Activated naive CD4-positive, alpha-beta T cell treated with anti-CD3 and anti-CD28 coated beads for 36 hours (primary cell): ENCODE data around the gene ZNF611. TPM values are rescaled to one million over a fixed set of nuclear protein-coding genes. Genes with fewer than 3 reads are reported as not detected.
A peak's percentile ranks its signal among the peaks of the same experiment; 100 is the strongest.
"Not testable (repeated sequence)": the region's sequence is repeated elsewhere in the genome, so short reads cannot be mapped to it uniquely, and the experiment has no call there.

Experiments used
- CTCF ChIA-PET: fragments of 350-600 bp; sonication (Branson Sonifier 250); formaldehyde crosslinking; loops from one replicate; lab custom pipeline; 2021; ENCODE audit warnings: antibody characterized with exemption; lab: Charles Lee
- DNase-seq: peaks from one replicate; pipeline ENCODE4 v3.0.0-alpha.2; 2020
- H3K27ac Mint-ChIP-seq: one replicate; pipeline ENCODE4 v1.8.0; 2021; ENCODE audit warnings: mild to moderate bottlenecking, mixed read lengths
- H3K27me3 Mint-ChIP-seq: one replicate; pipeline ENCODE4 v1.8.0; 2021; ENCODE audit warnings: low read depth, mixed read lengths
- H3K36me3 Mint-ChIP-seq: one replicate; pipeline ENCODE4 v1.8.0; 2021; ENCODE audit warnings: low read depth, mixed read lengths
- H3K4me1 Mint-ChIP-seq: one replicate; pipeline ENCODE4 v1.8.0; 2021; ENCODE audit warnings: low read depth, mixed read lengths
- H3K4me3 Mint-ChIP-seq: one replicate; pipeline ENCODE4 v1.8.0; 2021; ENCODE audit warnings: mild to moderate bottlenecking, moderate library complexity, mixed read lengths
- H3K9me3 Mint-ChIP-seq: one replicate; pipeline ENCODE4 v1.8.0; 2021; ENCODE audit warnings: mixed read lengths
- intact Hi-C: fragments of 100-400 bp; cut with micrococcal nuclease; formaldehyde crosslinking; loops from one replicate; pipeline ENCODE4 v1.15.1; 2023
- total RNA-seq, 2 experiments: library from RNA; stranded (reverse); gene quantifications; one replicate each; pipeline ENCODE4 v1.2.3, GENCODE V29; 2021

The ZNF611 gene
- total RNA-seq, 2 experiments from 2014 or later: 10.4 to 12.1 TPM

DNA sequence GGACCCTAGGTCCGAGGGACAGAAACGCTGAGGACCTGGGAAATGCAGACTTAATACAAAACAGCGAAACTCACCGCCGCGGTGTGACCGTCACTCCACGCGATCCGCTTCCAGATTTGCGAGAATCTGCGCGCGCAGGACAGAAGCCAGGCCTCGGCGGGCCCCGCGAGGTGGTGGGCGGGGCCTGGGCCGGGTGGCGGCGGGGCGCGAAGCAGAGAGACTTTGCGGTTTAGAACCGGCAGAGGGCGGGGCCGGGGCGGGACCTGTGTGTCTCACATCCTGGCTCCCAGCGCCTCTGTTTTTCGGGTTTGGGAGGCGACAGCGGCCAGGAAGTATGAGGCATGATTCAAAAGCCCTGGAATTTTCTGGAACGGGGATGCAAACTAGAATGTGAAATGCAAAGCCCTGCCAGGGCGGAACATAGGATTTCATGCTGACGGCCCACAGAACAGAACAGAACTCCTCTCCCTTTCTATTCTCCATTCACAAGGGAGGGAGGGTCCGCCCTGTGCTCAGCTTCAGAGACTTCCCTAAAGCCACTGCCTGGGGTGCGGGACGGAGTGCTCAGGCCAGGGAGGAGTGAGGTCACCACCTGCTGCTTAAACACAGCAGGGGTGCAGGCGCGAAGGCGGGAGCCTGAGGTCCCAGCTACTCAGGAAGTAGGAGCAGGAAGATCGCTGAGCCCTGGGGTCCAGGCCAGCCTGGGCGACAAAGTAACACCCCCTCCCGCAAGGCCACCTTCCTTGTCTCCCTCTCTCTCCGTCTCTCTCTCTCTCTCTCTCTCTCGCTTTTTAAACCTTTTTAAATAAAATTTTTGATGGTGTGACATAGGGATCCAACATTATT is 44.3 kb downstream of the ZNF611 start:
- CTCF ChIA-PET: no interaction called here
- DNase-seq: peak; percentile 95
- Mint-ChIP-seq H3K9me3 (no peaks in the 10 kb centered on the region), H3K4me1 (peaks cover 17% of the 10 kb centered on the region), H3K27me3 (no peaks in the 10 kb centered on the region), H3K36me3 (peaks cover 8% of the 10 kb centered on the region), H3K4me3 (peak overlapping the region; percentile 96), H3K27ac (peak overlapping the region; percentile 93)
- intact Hi-C loops: loop anchor here (1.0 to 5.0 kb wide), 3 partner anchors 44 to 120 kb away; partner anchors contain the start of genes ZNF611, ZNF701 and ZNF83

DNA sequence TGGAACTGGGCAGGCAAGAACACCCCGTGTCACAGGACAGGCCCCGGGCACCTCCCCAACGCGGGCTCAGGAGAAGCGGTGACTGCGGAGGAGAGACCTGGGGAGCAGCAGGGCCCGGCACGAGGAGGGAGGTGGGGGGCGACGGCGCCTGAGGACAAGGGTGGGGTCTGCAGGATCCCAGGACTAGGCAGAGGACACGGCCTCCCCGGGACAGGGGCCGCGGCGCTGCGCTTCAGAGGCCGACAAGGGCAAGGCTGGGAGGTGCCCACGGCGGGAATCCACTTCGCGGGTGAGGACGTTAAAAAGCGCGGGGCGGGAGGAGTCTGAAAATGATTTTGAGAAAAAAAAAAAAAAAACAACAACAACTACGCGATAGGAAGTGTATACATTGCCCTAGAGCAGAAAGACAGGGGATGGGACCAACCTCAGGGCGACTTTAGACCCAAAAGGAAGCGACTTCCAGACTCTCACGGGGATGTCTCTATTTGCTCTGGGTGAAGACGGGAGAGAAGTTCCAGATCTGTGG is 44.9 kb downstream of the ZNF611 start:
- CTCF ChIA-PET: no interaction called here
- DNase-seq: peak; percentile 32
- intact Hi-C loops: loop anchor here (1.0 to 5.0 kb wide), 3 partner anchors 45 to 120 kb away; partner anchors contain the start of genes ZNF611, ZNF701 and ZNF83
- Mint-ChIP-seq H3K9me3 (no peaks in the 10 kb centered on the region), H3K4me3 (peak overlapping the region; percentile 96), H3K27me3 (no peaks in the 10 kb centered on the region), H3K4me1 (peaks cover 17% of the 10 kb centered on the region), H3K36me3 (peaks cover 13% of the 10 kb centered on the region), H3K27ac (peak overlapping the region; percentile 93)

DNA sequence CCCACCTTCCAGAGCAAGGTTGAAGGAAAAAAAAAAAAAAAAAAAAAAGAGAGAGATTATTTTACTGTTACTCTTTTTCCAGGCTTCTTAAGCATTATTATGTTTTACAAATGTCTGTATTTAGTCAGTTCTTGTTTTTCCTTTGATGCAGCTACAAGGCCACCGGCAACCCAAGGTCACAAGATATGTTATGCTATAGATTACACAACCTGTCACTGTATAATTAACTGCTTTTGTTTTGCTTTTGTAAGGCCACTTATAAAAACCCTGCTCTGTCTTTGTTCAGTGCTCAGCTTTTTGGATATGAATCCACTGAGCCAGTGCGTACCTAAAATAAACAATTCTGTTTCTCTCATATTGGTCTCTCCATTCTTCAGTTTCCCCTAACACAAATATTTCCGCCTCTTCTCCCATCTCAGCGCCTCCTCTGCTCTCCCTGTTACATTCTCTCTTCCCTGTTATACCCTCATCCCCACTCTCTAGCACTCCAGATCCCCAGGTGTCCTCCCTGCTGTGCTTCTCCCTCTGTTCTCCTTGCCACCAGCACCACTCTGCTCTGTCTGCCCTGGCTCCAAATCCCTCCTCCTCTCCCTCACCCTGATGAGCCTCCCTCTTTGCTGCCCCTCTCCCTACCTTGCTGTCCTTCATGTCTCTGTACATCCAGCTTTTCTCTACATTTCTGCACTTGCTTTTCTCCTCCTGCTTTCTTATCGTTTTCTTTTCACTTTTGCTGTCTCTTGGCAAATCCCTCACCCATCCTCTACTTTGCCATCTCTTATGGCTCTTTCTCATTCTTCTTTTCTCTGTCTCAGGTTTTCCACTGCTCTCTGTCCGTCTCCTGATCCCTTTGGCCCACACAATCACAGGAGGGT is 45.7 kb downstream of the ZNF611 start:
- peak overlapping the region; percentile 96 for H3K4me3 Mint-ChIP-seq
- H3K9me3 Mint-ChIP-seq, CTCF ChIA-PET, DNase-seq, intact Hi-C loops, H3K27me3 Mint-ChIP-seq: not testable (repeated sequence)
- H3K27ac Mint-ChIP-seq: peak overlapping the region; percentile 93
- H3K36me3 Mint-ChIP-seq: peaks cover 19% of the 10 kb centered on the region
- H3K4me1 Mint-ChIP-seq: peaks cover 21% of the 10 kb centered on the region

DNA sequence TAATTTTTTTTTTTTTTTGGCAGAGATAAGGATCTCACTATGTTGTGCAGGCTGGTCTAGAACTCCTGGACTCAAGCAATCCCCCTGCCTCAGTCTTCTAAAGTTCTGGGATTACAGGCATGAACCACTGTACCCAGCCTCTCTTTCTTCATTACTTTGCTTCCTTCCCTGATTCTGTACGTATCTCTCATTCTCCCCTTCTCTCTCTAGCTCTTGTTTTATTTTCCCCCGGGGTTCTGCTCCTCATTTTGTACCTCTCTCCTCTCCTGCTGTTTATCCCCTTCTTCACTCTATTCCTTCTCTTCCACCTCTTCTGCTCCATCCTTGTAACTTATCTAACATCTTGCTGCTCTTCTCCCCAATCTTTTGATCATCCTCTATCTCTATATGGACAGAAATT is 46.5 kb downstream of the ZNF611 start:
- no peaks in the 10 kb centered on the region for H3K9me3 Mint-ChIP-seq
- CTCF ChIA-PET: interaction anchor here (0.7 kb wide), 1 partner anchor 27 kb away, joined by 3 read pairs; no protein-coding TSS in a partner anchor
- intact Hi-C loops: no loop called here

DNA sequence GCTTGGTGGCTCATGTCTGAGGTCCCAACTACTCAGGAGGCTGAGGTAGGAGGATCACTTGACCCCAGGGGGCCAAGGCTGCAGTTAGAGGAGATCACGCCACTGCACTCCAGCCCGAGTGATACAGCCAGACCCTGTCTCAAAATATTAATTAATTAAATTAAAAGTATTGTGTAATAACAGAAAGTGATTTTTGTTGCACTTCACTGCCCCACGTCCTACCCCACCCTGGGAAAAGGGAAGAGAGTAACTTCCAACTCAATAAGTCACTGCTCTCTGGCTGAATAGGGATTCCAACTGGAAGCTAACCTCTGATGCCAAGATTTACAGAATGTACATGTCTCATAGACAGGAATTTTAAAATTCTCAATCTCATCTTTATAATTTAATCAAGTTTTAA is 47.2 kb downstream of the ZNF611 start:
- intact Hi-C loops: no loop called here
- DNase-seq: no peak
- H3K27me3 Mint-ChIP-seq: no peaks in the 10 kb centered on the region
- H3K9me3 Mint-ChIP-seq: no peaks in the 10 kb centered on the region
- H3K4me1 Mint-ChIP-seq: peaks cover 21% of the 10 kb centered on the region
- CTCF ChIA-PET: no interaction called here
- H3K27ac Mint-ChIP-seq: no peak overlapping the region
- peaks cover 29% of the 10 kb centered on the region for H3K36me3 Mint-ChIP-seq
- no peak overlapping the region for H3K4me3 Mint-ChIP-seq

More for the DNA sequence above, 46.5 kb downstream of the ZNF611 start:
- no peaks in the 10 kb centered on the region for H3K27me3 Mint-ChIP-seq
- peaks cover 26% of the 10 kb centered on the region for H3K36me3 Mint-ChIP-seq
- no peak overlapping the region for H3K27ac Mint-ChIP-seq
- H3K4me3 Mint-ChIP-seq: no peak overlapping the region
- H3K4me1 Mint-ChIP-seq: peaks cover 21% of the 10 kb centered on the region
- DNase-seq: no peak

DNA sequence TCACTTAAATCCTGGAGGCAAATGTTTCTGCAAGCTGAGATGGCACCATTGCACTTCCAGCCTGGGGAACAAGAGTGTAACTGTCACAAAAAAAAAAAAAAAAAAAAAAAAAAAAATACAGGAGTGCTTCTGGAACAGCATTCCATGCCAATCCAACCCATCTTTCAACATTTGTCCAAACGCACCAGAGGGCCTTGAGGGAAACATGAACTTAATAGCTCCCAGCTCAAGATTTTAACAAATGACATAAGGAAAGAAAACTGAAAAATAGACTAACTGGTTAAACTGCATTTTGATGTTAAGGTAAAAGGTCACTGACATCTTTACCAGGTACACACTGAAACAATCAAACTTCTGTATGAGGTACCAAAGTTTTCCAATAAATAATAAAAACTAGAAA is 49.0 kb downstream of the ZNF611 start:
- no peaks in the 10 kb centered on the region for H3K27me3 Mint-ChIP-seq
- H3K4me1 Mint-ChIP-seq: peaks cover 21% of the 10 kb centered on the region
- CTCF ChIA-PET: no interaction called here
- peaks cover 38% of the 10 kb centered on the region for H3K36me3 Mint-ChIP-seq
- no peak for DNase-seq
- intact Hi-C loops: no loop called here
- H3K27ac Mint-ChIP-seq: no peak overlapping the region
- no peak overlapping the region for H3K4me3 Mint-ChIP-seq
- no peaks in the 10 kb centered on the region for H3K9me3 Mint-ChIP-seq

DNA sequence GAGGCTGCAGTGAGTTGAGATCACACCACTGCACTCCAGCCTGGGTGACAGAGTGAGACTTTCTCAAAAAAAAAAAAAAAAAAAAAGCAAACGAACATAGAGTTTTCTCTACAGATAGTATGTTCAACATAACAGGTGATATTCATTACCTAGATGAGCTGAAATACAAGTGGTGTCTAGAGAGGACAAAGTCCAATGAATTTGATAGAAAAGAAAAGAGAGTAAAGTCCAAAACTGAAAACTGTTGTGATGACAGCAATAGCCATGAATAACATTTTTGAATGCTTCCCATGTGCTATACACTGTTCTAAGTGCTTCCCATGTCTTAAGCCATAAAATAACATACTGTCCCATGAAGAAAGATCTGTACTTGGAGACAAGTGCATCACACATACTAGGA is 53.6 kb downstream of the ZNF611 start:
- H3K27ac Mint-ChIP-seq, H3K4me3 Mint-ChIP-seq, intact Hi-C loops, H3K9me3 Mint-ChIP-seq, H3K27me3 Mint-ChIP-seq, DNase-seq, CTCF ChIA-PET: not testable (repeated sequence)
- H3K4me1 Mint-ChIP-seq: peaks cover 14% of the 10 kb centered on the region
- peaks cover 52% of the 10 kb centered on the region for H3K36me3 Mint-ChIP-seq

DNA sequence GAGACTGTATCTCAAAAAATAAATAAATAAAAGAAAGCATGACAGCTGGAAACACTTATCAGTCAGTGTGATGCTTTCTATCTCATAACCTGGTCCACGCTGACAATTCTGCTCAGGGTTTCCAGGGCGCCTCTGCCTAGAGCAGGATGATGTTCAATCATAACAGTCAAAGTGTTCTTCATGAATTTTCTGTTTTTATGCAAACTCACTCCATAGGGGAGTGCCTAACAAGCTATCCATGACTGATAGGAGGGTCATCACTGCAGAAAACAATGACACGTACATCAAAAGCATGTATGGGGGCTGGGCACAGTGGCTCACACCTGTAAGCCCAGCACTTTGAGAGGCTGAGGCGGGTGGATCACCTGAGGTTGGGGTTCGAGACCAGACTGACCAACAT is 55.2 kb downstream of the ZNF611 start:
- H3K27ac Mint-ChIP-seq: no peak overlapping the region
- CTCF ChIA-PET: no interaction called here
- peaks cover 58% of the 10 kb centered on the region for H3K36me3 Mint-ChIP-seq
- no peak overlapping the region for H3K4me3 Mint-ChIP-seq
- H3K9me3 Mint-ChIP-seq: peaks cover 10% of the 10 kb centered on the region
- H3K4me1 Mint-ChIP-seq: peaks cover 16% of the 10 kb centered on the region
- no peaks in the 10 kb centered on the region for H3K27me3 Mint-ChIP-seq
- intact Hi-C loops: no loop called here
- no peak for DNase-seq

DNA sequence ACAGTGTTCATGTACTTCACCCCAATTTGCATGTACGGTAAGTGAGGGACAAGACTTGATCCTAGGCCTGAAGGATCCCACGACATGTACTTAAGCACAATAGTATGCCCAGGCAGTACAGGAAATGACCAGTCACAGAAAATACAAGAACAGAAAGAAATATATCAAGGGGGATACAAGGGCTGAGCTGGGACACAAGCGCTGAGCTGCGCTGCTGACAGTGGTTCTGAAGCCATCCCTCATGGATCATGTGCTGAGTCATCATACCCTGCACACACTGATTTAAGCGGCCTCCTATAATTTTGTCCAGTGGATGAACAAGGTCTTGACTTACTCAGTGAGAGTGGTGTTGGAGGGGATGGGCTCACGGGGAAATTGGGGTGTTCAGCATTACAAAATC is 59.6 kb downstream of the ZNF611 start:
- Mint-ChIP-seq H3K4me1 (peaks cover 14% of the 10 kb centered on the region), H3K36me3 (peaks cover 64% of the 10 kb centered on the region), H3K9me3 (peaks cover 10% of the 10 kb centered on the region)
- intact Hi-C loops, DNase-seq, H3K27ac Mint-ChIP-seq, H3K4me3 Mint-ChIP-seq, H3K27me3 Mint-ChIP-seq, CTCF ChIA-PET: not testable (repeated sequence)

DNA sequence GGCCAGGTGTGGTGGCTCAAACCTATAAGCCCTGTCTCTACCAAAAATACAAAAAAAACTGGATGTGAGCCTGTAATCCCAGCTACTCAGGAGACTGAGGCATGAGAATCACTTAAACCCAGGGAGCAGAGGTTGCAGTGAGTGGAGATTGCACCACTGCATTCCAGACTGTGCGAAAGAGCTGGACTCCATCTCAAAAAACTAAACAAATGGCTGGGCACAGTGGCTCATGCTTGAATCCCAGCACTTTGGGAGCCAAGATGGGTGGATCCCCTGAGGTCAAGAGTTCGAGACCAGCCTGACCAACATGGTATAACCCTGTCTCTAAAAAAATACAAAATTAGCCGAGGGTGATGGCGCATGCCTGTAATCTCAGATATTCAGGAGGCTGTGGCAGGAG is 61.8 kb downstream of the ZNF611 start:
- peaks cover 7% of the 10 kb centered on the region for H3K4me1 Mint-ChIP-seq
- peaks cover 6% of the 10 kb centered on the region for H3K9me3 Mint-ChIP-seq
- no peaks in the 10 kb centered on the region for H3K27me3 Mint-ChIP-seq
- no peak for DNase-seq
- no peak overlapping the region for H3K4me3 Mint-ChIP-seq
- H3K36me3 Mint-ChIP-seq: peaks cover 69% of the 10 kb centered on the region
- no peak overlapping the region for H3K27ac Mint-ChIP-seq
- CTCF ChIA-PET: no interaction called here
- intact Hi-C loops: no loop called here

DNA sequence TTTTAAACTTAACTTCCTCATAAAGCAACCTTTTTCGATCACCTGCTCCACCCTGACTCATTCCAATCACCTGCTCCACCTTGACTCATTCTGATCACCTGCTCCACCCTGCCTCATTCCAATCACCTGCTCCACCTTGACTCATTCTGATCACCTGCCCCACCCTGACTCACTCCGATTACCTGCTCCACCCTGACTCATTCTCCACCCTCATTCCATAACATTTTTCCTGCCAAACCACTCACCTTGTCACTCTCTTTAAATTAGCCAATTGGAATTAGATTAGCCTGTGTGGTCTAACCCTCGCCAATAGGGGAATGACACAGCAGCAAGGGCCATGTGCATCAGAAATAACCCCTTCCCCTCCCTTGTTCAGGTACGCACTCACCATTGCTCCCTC is 64.8 kb downstream of the ZNF611 start:
- H3K27ac Mint-ChIP-seq: no peak overlapping the region
- no peak overlapping the region for H3K4me3 Mint-ChIP-seq
- peaks cover 9% of the 10 kb centered on the region for H3K4me1 Mint-ChIP-seq
- intact Hi-C loops: no loop called here
- peaks cover 66% of the 10 kb centered on the region for H3K36me3 Mint-ChIP-seq
- CTCF ChIA-PET: no interaction called here
- H3K27me3 Mint-ChIP-seq: no peaks in the 10 kb centered on the region
- no peaks in the 10 kb centered on the region for H3K9me3 Mint-ChIP-seq
- peak; percentile 15 for DNase-seq

DNA sequence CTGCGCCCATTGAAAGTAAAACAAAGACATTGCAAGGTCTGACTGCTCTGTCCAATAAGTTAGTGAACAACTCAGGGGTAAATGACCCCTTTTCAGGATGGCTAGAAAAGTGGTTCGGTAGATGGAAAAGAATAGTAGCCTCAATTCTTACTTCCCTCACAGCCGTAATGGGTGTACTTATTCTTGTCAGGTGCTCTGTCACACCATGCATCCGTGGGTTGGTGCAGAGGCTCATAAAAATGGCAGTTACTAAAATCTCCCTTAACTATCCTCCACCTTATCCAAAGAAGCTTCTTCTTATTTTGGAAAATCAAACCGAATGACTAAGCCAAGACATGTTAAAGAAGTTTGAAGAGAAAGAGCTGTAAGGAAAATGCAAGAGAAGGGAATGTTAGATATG is 65.3 kb downstream of the ZNF611 start:
- Mint-ChIP-seq H3K4me1 (peaks cover 7% of the 10 kb centered on the region), H3K4me3 (no peak overlapping the region), H3K36me3 (peaks cover 66% of the 10 kb centered on the region), H3K9me3 (no peaks in the 10 kb centered on the region), H3K27me3 (no peaks in the 10 kb centered on the region), H3K27ac (no peak overlapping the region)
- intact Hi-C loops: no loop called here
- CTCF ChIA-PET: no interaction called here
- DNase-seq: no peak
